ENCODE measurements around the gene SOCS4. TPM values are rescaled to one million over a fixed set of nuclear protein-coding genes. Genes with fewer than 3 reads are reported as not detected.

Gene SOCS4
- total RNA-seq, 1 experiment from 2014 or later: 35.5 TPM

- CTCF ChIA-PET: no interaction called here
These were observed 71.0 kb downstream of the SOCS4 start for GRCh38 chr14:55097881-55098560.

GRCh38 chr14:55098561-55098898 lies 71.5 kb downstream of the SOCS4 start:
- TF ChIP-seq CTCF (conservative IDR thresholded peaks at IDR 0.05; ENCODE audit: low read depth, low read length): no peak
- TF ChIP-seq EZH2 (IDR thresholded peaks at IDR 0.05; ENCODE audit: borderline replicate concordance, low read depth, low read length, poor library complexity, severe bottlenecking): no peak
- H3K27me3 ChIP-seq (replicated peaks; ENCODE audit: insufficient read depth, low read depth, low read length, poor library complexity): no peaks in the 10 kb centered on the region
- peaks cover 21% of the 10 kb centered on the region for H3K4me1 ChIP-seq (ENCODE audit: insufficient read depth, low read length, poor library complexity, severe bottlenecking)
- no peak for DNase-seq (ENCODE audit: low spot score)
- no peak overlapping the region for H3K4me3 ChIP-seq (ENCODE audit: low read depth, low read length, poor library complexity, severe bottlenecking)
- intact Hi-C loops (cut with micrococcal nuclease; ENCODE audit: unreplicated experiment): no loop called here
- H3K27ac ChIP-seq (ENCODE audit: low read depth, low read length, poor library complexity, severe bottlenecking): no peak overlapping the region
- BruUV-seq (replicated peaks): no TSS peak
- no peaks in the 10 kb centered on the region for H3K36me3 ChIP-seq (ENCODE audit: insufficient read depth, low read length, poor library complexity, severe bottlenecking)
- POLR2A ChIA-PET (ENCODE audit: low non-redundant PET): no interaction called here
- no peaks in the 10 kb centered on the region for H3K9me3 ChIP-seq (ENCODE audit: low read depth, low read length, poor library complexity, severe bottlenecking)
- CTCF ChIA-PET: no interaction called here

More at GRCh38 chr14:55097881-55098560, 71.0 kb downstream of the SOCS4 start:
- Histone ChIP-seq H3K4me3 (ENCODE audit: low read depth, low read length, poor library complexity, severe bottlenecking) (no peak overlapping the region), H3K4me1 (ENCODE audit: insufficient read depth, low read length, poor library complexity, severe bottlenecking) (peaks cover 17% of the 10 kb centered on the region), H3K36me3 (ENCODE audit: insufficient read depth, low read length, poor library complexity, severe bottlenecking) (no peaks in the 10 kb centered on the region), H3K27me3 (replicated peaks; ENCODE audit: insufficient read depth, low read depth, low read length, poor library complexity) (no peaks in the 10 kb centered on the region), H3K9me3 (ENCODE audit: low read depth, low read length, poor library complexity, severe bottlenecking) (no peaks in the 10 kb centered on the region), H3K27ac (ENCODE audit: low read depth, low read length, poor library complexity, severe bottlenecking) (no peak overlapping the region)
- DNase-seq (ENCODE audit: low spot score): no peak
- no peak for TF ChIP-seq CTCF (conservative IDR thresholded peaks at IDR 0.05; ENCODE audit: low read depth, low read length)
- no peak for TF ChIP-seq EZH2 (IDR thresholded peaks at IDR 0.05; ENCODE audit: borderline replicate concordance, low read depth, low read length, poor library complexity, severe bottlenecking)
- POLR2A ChIA-PET (ENCODE audit: low non-redundant PET): no interaction called here
- BruUV-seq (replicated peaks): no TSS peak
- intact Hi-C loops (cut with micrococcal nuclease; ENCODE audit: unreplicated experiment): no loop called here

Other genes with a start within 250 kb of the SOCS4 start
- 6.8 and 7.7 TPM in 2 replicates for gene GCH1, start 124.4 kb upstream of the SOCS4 start, total RNA-seq (2021)
- 47.7 and 52.7 TPM in 2 replicates for gene WDHD1, start 137 bp upstream of the SOCS4 start, total RNA-seq (2021)
- 150 and 164 TPM in 2 replicates for gene MAPK1IP1L, start 24.4 kb downstream of the SOCS4 start, total RNA-seq (2021)
- 11.0 and 13.3 TPM in 2 replicates for gene LGALS3, start 102.0 kb downstream of the SOCS4 start, total RNA-seq (2021)
- 143 and 144 TPM in 2 replicates for gene DLGAP5, start 164.3 kb downstream of the SOCS4 start, total RNA-seq (2021)
- 20.9 and 21.4 TPM in 2 replicates for gene FBXO34, start 244.2 kb downstream of the SOCS4 start, total RNA-seq (2021)

All from A673 (cell line).